Endothelial cell of umbilical vein (primary cell): ENCODE measurements around the gene ITGAX.

Source experiments
- CTCF ChIP-seq, 2 donors: IDR thresholded peaks; 1 replicate in 1 of 2; 2 replicates in 1 of 2; pipeline ENCODE4 v1.5.1; 2011; ENCODE audit warnings: low read length in 2 of 2, mild to moderate bottlenecking in 2 of 2, moderate library complexity in 2 of 2, control low read depth in 1 of 2, inconsistent platforms in 1 of 2, low read depth in 1 of 2; ENCODE audit not compliant: insufficient read depth in 1 of 2; ENCODE audit errors: extremely low read depth in 1 of 2
- EZH2 ChIP-seq: IDR thresholded peaks from 2 replicates; pipeline ENCODE4 v1.6.1; 2012; ENCODE audit warnings: borderline replicate concordance, low read depth, mild to moderate bottlenecking, moderate library complexity, low read length, inconsistent platforms; ENCODE audit not compliant: severe bottlenecking
- MAX ChIP-seq: IDR thresholded peaks from 2 replicates; pipeline ENCODE4 v1.6.1; 2011; ENCODE audit not compliant: insufficient read depth, insufficient read length
- POLR2A ChIP-seq: IDR thresholded peaks from 2 replicates; pipeline ENCODE4 v1.6.1; 2012; ENCODE audit warnings: low read depth, mild to moderate bottlenecking, control low read depth, low read length

- TF ChIP-seq CTCF (IDR thresholded peaks at IDR 0.05; ENCODE audit: extremely low read depth in 1 of 2, insufficient read depth in 1 of 2, low read depth in 1 of 2, low read length in 2 of 2) (no peak), POLR2A (no peak), EZH2 (no peak), MAX (no peak)
These were observed 31.4 kb downstream of the ITGAX start for GRCh38 chr16:31386157-31386984.
